Uterus (tissue), 4 donors: ENCODE results near the gene PCYOX1L. TPM values are rescaled to one million over a fixed set of nuclear protein-coding genes. Genes with fewer than 3 reads are reported as not detected.

Experiments
- DNase-seq, 2 donors: peaks; one replicate each; pipeline ENCODE4 v3.0.0-alpha.2; 2019 to 2020
- H3K27ac ChIP-seq, 2 donors: fragments of 200-600 bp; sonication (generic); 1 replicate in 1 of 2; 2 replicates in 1 of 2; pipeline ENCODE4 v1.5.1; 2016 to 2018
- H3K27me3 ChIP-seq, 2 donors: fragments of 200-600 bp; sonication (generic); one replicate each; pipeline ENCODE4 v1.5.1; 2018 to 2019; ENCODE audit warnings: control low read depth in 1 of 2
- H3K36me3 ChIP-seq, 2 donors: fragments of 200-600 bp; sonication (generic); one replicate each; pipeline ENCODE4 v1.5.1; 2019; ENCODE audit warnings: control low read depth in 1 of 2
- H3K4me1 ChIP-seq, 2 donors: fragments of 200-600 bp; sonication (generic); one replicate each; pipeline ENCODE4 v1.5.1; 2018 to 2019; ENCODE audit warnings: control low read depth in 1 of 2
- H3K4me3 ChIP-seq, 2 donors: fragments of 200-600 bp; sonication (generic); 1 replicate in 1 of 2; 2 replicates in 1 of 2; pipeline ENCODE4 v1.5.1; 2018 to 2019; ENCODE audit warnings: mild to moderate bottlenecking in 1 of 2
- H3K9me3 ChIP-seq, 2 donors: fragments of 200-600 bp; sonication (generic); one replicate each; pipeline ENCODE4 v1.5.1; 2019; ENCODE audit warnings: control low read depth in 1 of 2
- POLR2A ChIP-seq, 2 donors: fragments of 450-650 bp; IDR thresholded peaks; one replicate each; pipeline ENCODE4 v1.6.1; 2016; ENCODE audit warnings: antibody characterized with exemption in 2 of 2, mild to moderate bottlenecking in 1 of 2, moderate library complexity in 1 of 2
- intact Hi-C: fragments of 100-400 bp; cut with DNase I; formaldehyde crosslinking; loops from one replicate; pipeline ENCODE4 v1.15.1; 2023; ENCODE audit warnings: low total_unique reads
- total RNA-seq, 4 donors: library from RNA; depleted of rRNA in 3 of 4; stranded (reverse); fragments of >200 nt in 3 of 4; gene quantifications; one replicate each; pipeline versions ENCODE4 v1.1.0 to v1.2.4, GENCODE V29; 2014 to 2023
- TF ChIP-seq, protein P1 (sequence below), 4 experiments: fragments of 200-600 bp in 2 of 4; fragments of 450-650 bp in 2 of 4; sonication (generic) in 2 of 4; IDR thresholded peaks; one replicate each; pipeline ENCODE4 v1.5.1; 2016 to 2019; ENCODE audit warnings: antibody characterized with exemption in 4 of 4, mild to moderate bottlenecking in 2 of 4, moderate library complexity in 1 of 4
- donor health status: DM: yes; HTN: yes; CAD: no.

PCYOX1L gene
- total RNA-seq, 4 donors from 2014 or later: 0.59 to 8.6 (median 5.9) TPM

DNA sequence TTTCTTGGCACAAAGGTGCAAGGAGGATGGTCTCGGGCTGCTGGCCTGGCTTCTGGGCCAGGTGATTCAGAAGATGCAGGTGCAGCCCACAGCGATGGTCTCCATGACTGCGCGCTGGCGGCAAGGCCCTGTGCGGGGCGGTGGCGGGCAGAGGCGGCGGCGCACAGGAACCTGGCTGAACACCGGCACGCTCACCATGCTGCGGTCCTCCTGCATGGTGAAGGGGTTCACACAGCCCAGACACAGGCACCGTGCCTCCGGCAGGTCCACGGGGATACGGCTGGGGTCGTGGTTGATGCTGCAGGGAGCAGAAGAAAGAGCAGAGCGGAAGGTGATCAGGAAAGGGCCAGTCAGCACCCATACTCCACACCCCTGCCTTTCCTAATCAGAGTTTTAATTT, 16.5 kb downstream of the PCYOX1L start:
- H3K9me3 ChIP-seq: no peaks in the 10 kb centered on the region
- DNase-seq: peak in 1 of 2 donors; percentile 14
- TF ChIP-seq POLR2A (IDR thresholded peaks at IDR 0.05): no peak
- TF ChIP-seq, protein P1, sequence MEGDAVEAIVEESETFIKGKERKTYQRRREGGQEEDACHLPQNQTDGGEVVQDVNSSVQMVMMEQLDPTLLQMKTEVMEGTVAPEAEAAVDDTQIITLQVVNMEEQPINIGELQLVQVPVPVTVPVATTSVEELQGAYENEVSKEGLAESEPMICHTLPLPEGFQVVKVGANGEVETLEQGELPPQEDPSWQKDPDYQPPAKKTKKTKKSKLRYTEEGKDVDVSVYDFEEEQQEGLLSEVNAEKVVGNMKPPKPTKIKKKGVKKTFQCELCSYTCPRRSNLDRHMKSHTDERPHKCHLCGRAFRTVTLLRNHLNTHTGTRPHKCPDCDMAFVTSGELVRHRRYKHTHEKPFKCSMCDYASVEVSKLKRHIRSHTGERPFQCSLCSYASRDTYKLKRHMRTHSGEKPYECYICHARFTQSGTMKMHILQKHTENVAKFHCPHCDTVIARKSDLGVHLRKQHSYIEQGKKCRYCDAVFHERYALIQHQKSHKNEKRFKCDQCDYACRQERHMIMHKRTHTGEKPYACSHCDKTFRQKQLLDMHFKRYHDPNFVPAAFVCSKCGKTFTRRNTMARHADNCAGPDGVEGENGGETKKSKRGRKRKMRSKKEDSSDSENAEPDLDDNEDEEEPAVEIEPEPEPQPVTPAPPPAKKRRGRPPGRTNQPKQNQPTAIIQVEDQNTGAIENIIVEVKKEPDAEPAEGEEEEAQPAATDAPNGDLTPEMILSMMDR (IDR thresholded peaks at IDR 0.05): no peak
- no peak overlapping the region for H3K4me3 ChIP-seq
- no peaks in the 10 kb centered on the region for H3K4me1 ChIP-seq
- H3K36me3 ChIP-seq: no peaks in the 10 kb centered on the region
- H3K27ac ChIP-seq: no peak overlapping the region
- H3K27me3 ChIP-seq: no peaks in the 10 kb centered on the region
- intact Hi-C loops: no loop called here

DNA sequence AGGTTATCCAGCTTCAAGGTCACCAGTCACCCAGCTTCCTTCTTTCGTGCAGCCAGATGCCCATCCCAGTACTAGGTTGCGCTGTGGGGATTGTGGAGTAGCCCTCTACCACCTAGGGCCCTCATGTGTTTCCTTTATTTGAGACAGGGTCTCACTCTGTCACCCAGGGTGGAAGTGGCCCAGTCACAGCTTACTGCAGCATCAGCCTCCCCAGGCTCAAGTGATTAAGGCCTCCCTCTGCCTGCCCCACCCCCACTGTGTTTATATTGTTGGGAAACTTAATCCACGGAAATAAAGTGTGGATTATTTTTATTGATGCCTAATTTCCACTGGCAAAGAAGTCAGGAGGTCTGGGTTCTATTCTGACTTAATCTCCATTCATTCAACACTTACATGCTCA, 17.0 kb downstream of the PCYOX1L start:
- intact Hi-C loops: no loop called here
- no peak overlapping the region for H3K27ac ChIP-seq
- H3K4me3 ChIP-seq: no peak overlapping the region
- no peaks in the 10 kb centered on the region for H3K4me1 ChIP-seq
- H3K27me3 ChIP-seq: no peaks in the 10 kb centered on the region
- H3K9me3 ChIP-seq: no peaks in the 10 kb centered on the region
- no peak for DNase-seq
- TF ChIP-seq POLR2A (IDR thresholded peaks at IDR 0.05): no peak
- TF ChIP-seq, protein P1 (IDR thresholded peaks at IDR 0.05): no peak
- no peaks in the 10 kb centered on the region for H3K36me3 ChIP-seq

DNA sequence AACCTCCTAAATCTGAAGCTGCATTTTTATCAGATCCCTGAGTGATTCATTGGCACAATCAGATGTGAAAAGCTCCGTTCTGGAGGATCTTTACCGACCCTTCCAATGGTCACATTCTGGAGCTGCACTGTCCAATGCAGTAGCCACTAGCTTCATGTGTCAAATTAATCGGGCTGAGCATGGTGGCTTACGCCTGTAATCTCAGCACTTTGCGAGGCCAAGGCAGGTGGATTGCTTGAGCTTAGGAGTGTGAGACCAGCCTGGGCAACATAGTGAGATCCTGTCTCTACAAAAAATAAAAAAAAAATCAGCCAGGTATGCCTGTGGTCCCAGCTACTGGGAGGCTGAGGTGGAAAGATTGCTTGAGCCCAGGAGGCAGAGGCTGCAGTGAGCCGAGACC, 17.6 kb downstream of the PCYOX1L start:
- Histone ChIP-seq H3K4me3 (no peak overlapping the region), H3K27me3 (no peaks in the 10 kb centered on the region), H3K9me3 (no peaks in the 10 kb centered on the region), H3K27ac (no peak overlapping the region), H3K4me1 (no peaks in the 10 kb centered on the region), H3K36me3 (no peaks in the 10 kb centered on the region)
- no peak for DNase-seq
- intact Hi-C loops: no loop called here
- no peak for TF ChIP-seq POLR2A (IDR thresholded peaks at IDR 0.05)
- TF ChIP-seq, protein P1 (IDR thresholded peaks at IDR 0.05): no peak

DNA sequence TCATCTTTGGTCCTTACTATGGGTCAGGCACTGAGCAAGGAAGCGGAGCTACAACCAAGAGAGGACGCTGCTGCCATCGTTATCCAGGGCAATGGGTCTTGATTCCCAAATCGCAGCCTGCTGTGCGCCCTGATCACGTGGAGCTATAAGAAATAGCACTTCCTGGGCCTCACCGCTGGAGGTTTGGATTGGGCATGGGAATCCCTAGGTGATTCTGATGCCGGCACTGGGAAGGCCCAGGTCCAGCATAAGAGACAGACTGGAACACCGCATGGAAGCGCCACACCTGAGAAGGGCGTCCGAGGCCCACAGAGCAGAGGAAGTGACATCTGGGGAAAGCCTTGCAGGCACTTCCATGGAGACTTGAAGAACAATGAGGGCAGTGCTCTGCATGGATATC, 18.3 kb downstream of the PCYOX1L start:
- Histone ChIP-seq H3K27me3 (no peaks in the 10 kb centered on the region), H3K4me1 (no peaks in the 10 kb centered on the region), H3K36me3 (no peaks in the 10 kb centered on the region), H3K27ac (no peak overlapping the region), H3K4me3 (no peak overlapping the region), H3K9me3 (no peaks in the 10 kb centered on the region)
- peak in 1 of 2 donors; percentile 13 for DNase-seq
- TF ChIP-seq POLR2A (IDR thresholded peaks at IDR 0.05): no peak
- TF ChIP-seq, protein P1 (IDR thresholded peaks at IDR 0.05): no peak
- intact Hi-C loops: no loop called here

DNA sequence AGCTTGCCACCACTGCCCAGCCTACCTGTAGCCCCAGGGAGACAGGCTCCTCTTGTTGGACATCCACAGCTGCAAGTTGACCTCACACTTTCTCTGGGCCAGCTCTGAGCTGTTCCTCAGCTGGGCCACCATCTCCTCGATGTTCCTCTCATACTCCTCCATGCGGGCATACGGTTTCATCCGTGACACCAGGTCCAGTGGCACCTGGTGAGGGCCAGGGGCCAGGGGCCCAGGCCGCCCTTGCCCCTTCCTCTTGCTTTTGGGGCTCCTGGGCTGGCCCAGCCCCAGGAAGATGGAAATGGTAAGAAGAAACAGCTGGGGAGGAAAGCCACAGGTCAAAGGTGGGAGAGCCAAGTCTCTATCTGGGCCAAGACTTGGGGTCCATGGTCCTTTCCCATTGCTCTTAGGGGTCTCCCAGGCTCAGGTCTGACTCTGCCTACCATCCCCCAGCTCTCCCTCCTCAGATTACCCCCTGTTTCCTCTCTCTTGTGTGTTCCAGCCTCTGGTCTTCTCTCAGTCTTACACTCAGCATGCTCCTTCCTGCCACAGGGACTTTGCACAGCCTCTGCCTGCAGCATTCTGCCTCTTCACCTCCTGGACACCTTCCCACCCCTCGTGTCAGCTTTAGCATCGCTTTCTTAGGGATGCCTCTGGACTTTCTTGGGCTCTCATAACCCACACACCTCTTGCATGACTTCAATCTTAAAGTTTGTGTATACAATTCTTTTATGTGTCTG, 19.0 kb downstream of the PCYOX1L start:
- H3K36me3 ChIP-seq: no peaks in the 10 kb centered on the region
- intact Hi-C loops: no loop called here
- no peaks in the 10 kb centered on the region for H3K27me3 ChIP-seq
- peaks cover 0 to 3% of the 10 kb centered on the region in 2 donors for H3K4me1 ChIP-seq
- H3K4me3 ChIP-seq: no peak overlapping the region
- no peaks in the 10 kb centered on the region for H3K9me3 ChIP-seq
- DNase-seq: peak in 1 of 2 donors; percentile 15
- TF ChIP-seq, protein P1 (IDR thresholded peaks at IDR 0.05): no peak
- no peak for TF ChIP-seq POLR2A (IDR thresholded peaks at IDR 0.05)
- H3K27ac ChIP-seq: no peak overlapping the region
